Epithelial cell of prostate (primary cell): Measurements from ENCODE around the gene IRF3.

Source experiments
- DNase-seq: peaks from one replicate; pipeline ENCODE4 v3.0.0-alpha.2; 2011; ENCODE audit warnings: low read depth, low spot score
- H3K27ac ChIP-seq: fragments of 450-650 bp; 2 replicates; pipeline ENCODE4 v1.5.1; 2017; ENCODE audit warnings: mild to moderate bottlenecking

IRF3 gene, protein sequence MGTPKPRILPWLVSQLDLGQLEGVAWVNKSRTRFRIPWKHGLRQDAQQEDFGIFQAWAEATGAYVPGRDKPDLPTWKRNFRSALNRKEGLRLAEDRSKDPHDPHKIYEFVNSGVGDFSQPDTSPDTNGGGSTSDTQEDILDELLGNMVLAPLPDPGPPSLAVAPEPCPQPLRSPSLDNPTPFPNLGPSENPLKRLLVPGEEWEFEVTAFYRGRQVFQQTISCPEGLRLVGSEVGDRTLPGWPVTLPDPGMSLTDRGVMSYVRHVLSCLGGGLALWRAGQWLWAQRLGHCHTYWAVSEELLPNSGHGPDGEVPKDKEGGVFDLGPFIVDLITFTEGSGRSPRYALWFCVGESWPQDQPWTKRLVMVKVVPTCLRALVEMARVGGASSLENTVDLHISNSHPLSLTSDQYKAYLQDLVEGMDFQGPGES

DNA sequence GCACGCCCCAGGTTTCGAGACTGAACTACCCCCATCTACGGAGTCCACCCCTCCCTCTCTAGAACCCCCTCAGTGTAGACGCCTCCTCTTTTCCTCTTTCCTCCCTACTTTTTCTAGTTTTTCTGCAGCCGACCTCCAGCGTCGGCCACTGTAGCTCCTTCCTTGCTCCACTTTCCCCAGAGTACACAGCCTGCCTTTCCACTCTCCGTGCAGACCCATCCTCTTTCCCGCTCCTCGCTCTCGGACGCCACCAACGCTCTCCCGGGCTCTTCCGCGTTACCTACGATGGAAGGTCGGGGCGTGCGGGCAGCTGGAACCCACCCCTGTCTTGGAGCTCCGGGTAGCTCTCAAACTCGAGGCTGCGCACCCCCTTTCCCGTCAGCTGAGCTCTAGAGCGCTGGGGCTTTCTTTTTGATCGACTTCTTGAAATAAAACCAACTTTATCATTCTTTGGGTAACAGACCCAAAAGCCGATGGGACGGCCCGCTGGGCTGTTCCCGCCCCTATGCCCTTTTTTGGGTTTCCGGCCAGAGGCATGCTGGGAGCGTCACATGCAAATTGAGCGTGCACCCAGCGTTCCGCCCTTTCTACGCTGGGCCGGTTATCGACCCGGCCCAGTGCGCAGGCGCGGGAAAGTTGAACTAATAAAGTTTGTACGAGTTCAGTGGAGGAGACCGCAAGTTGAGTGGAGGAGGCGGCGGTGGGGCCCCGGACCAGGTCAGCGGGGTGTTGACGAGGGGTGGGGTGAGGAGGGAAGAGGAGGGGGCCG lies at the start of gene IRF3, which contains the start of gene BCL2L12:
Gene IRF3, minus strand, starts transcription at position 507 of the 769 bp plus-strand sequence. CDS start 1,019 bp downstream, outside the sequence.
Gene BCL2L12, plus strand, starts transcription at position 583 of the 769 bp plus-strand sequence. CDS start 760 bp downstream, outside the sequence.
- H3K27ac ChIP-seq = peak within 1 kb of the TSS; percentile 91
- peak; percentile 55 for DNase-seq

DNA sequence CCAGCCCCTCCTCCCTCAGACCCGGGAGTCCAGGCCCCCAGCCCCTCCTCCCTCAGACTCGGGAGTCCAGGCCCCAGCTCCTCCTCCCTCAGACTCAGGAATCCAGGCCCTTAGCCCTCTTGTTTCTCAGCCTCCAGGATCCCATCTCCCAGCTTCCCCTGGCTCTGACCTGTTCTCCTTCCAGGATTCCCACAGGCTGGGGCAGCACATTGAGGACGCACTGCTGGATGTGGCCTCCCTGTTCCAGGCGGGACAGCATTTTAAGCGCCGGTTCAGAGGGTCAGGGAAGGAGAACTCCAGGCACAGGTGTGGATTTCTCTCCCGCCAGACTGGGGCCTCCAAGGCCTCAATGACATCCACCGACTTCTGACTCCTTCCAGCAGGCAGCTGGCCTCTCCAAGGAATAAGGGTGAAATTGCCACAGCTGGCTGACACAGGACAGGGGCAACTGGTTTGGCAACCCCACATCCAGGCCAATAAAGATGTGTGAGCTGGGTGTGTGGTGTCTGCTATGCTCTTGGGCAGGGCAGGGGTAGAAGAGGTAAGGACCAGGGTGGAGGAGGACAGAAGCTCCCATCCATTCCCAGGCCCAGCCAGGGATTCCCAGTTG lies 47.7 kb upstream of the IRF3 start:
- peak; percentile 26 for DNase-seq
- H3K27ac ChIP-seq = no peak overlapping the region

DNA sequence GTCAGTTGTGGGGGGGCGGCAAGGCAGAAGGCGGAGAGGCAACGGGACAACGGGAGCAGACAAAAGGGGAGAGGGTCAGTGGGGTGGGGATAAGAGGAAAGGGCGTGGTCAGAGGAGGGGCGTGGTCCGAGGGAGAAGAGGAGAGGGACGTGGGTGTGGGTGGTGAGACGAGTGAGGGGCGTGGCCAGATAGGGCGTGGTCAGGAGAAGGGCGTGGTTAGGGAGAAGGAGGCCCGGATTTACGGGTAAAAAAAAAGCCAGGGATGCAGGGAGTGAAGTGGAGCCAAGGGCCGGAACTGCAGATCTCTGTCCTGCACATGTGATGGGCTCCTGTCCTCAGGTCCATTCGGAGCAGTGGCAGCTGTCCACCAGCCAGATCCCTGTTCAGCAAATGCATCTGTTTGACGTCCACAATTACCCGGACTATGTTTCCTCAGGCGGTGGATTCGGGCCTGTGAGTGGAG lies 46.8 kb upstream of the IRF3 start:
- no peak overlapping the region for H3K27ac ChIP-seq
- DNase-seq = no peak

DNA sequence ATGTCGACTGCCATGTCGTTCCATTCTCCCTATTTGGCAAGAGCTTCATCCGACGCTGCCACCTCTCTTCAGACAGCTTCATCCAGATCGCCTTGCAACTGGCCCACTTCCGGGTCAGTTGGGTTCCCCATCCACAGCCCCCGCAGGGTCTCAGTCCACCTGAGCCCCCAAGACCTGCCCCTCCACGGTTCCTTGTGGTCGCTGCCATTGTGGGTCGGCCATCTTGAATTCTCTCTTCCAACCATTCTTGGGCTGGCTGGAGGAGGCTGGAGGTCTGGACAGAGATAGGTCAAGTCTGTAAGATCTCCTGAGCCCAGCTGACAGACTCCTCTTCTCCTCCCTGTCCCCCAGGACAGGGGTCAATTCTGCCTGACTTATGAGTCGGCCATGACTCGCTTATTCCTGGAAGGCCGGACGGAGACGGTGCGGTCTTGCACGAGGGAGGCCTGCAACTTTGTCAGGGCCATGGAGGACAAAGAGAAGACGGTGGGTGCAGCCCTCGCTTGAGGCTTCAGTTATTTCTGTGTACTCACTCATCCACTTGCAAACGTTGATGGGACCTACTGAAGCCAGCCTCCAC lies 44.8 kb upstream of the IRF3 start:
- DNase-seq = no peak
- no peak overlapping the region for H3K27ac ChIP-seq

DNA sequence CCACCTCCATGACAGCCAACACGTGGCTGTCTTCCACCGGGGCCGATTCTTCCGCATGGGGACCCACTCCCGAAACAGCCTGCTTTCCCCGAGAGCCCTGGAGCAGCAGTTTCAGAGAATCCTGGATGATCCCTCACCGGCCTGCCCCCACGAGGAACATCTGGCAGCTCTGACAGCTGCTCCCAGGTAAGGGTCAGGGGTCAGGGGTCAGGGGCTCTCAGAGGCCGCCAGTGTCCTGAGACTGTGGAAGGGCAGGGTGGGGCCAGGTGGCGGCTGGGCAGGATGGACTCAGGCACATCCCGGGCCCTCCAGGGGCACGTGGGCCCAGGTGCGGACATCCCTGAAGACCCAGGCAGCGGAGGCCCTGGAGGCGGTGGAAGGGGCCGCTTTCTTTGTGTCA lies 40.3 kb upstream of the IRF3 start:
- DNase-seq = no peak
- no peak overlapping the region for H3K27ac ChIP-seq

DNA sequence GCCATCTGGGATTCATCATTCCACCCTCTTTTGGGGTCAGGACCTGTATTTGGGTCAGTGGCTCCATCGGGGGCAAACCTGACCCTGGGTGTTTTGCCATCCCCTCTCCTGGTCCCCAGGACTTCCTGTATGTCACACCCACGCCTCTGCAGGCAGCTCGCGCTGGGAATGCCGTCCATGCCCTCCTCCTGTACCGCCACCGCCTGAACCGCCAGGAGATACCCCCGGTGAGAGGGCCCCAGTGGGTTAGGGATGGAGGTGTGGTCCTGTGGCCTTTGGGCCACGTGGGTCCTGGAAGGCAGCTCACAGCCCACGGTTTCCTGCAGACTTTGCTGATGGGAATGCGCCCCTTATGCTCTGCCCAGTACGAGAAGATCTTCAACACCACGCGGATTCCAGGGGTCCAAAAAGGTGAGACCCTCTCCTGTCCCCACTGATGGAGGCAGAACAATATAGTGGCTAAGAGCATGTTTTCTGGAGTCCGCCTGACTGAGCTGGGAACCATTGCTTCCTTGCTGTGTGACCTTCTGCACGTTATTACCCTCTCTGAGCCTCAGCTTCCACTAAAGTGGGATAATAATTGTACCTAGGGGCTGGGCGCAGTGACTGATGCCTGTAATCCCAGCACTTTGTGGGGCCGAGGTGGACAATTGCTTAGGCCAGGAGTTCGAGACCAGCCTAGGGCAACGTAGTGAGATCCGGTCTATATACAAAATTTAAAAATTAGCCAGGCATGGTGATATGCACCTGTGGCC lies 39.4 kb upstream of the IRF3 start:
- no peak for DNase-seq
- H3K27ac ChIP-seq = no peak overlapping the region

DNA sequence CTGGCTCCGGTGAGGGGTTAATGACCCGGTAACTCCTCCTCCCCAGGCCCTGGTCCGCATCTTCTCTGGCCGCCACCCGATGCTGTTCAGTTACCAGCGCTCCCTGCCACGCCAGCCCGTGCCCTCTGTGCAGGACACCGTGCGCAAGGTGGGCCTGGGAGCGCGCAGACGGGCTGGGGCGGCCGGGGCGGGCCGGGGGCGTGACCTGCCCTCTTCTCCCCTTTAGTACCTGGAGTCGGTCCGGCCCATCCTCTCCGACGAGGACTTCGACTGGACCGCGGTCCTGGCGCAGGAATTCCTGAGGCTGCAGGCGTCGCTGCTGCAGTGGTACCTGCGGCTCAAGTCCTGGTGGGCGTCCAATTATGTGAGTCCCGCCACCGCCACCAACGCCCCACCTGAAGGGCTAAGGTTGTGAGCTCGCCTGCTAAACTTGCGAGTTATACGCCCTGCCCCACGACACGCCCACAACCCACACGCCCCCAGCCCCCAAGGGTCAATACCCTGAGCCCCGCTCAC lies 35.7 kb upstream of the IRF3 start:
- no peak overlapping the region for H3K27ac ChIP-seq
- DNase-seq = no peak

DNA sequence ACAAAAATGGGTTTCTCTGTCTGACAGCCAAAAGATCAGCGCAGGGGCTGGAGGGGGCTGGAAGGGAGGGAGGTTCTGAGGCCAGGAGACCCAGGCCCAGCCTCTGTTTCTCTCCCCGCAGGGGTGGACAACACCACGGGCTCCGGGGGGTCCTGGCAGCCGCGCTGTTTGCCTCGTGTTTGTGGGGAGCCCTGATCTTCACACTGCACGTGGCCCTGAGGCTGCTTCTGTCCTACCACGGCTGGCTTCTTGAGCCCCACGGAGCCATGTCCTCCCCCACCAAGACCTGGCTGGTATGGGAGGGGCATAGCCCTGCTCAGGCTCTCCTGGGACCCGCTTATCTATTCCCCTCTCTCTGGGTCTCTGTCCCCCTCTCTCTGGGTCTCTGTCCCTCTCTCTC lies 34.9 kb upstream of the IRF3 start:
- no peak overlapping the region for H3K27ac ChIP-seq
- no peak for DNase-seq

DNA sequence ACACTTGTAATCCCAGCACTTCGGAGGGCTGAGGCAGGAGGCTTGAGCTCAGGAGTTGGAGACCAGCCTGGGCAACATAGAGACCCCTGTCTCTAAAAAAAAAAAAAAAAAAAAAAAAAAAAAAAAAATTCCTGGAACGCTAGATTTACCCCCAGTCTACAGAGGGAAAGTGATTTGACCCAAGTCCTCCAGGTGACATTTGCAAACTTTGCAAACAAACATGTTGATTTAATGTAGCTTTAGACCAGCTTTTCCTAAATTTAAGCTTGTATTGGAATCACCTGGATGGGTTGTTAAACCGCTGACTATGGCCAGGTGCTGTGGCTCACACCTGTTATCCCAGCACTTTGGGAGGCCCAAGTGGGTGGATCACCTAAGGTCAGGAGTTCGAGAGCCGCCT lies 33.7 kb upstream of the IRF3 start:
- no peak overlapping the region for H3K27ac ChIP-seq
- no peak for DNase-seq

DNA sequence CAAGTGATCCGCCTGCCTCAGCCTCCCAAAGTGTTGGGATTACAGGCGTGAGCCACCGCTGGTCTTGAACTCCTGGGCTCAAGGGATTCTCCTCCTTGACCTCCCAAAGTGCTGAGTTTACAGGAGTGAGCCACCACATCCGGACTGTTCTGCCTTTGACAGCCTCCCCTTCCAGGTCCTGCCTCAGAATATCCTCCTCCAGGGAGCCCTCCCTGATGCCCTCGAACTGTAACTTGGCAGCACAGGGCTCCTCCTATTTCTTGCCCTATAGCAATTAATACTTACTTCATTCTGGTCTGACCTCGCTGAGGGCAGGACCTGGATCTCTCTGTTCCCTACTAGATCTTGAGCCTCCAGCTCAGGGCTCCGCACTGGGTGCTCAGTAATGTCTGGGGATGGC lies 31.2 kb upstream of the IRF3 start:
- DNase-seq = no peak
- H3K27ac ChIP-seq = no peak overlapping the region

DNA sequence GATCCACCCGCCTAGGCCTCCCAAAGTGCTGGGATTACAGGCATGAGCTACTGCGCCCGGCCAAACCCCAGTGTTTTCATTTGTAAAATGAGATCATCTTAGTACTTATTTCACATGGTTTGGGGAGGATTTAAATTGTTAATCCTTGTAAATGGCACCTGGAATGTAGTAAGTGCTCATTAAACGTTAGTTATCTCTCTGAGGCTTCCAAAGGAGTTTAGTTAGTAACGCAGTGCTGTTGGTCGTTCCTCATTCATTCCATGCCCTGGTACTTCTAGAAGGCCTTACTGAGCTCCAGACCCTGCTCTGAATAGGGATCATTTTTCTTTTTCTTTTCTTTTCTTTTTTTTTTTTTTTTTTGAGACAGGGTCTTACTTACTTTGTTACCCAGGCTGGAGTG lies 30.5 kb upstream of the IRF3 start:
- H3K27ac ChIP-seq = no peak overlapping the region
- DNase-seq = no peak

DNA sequence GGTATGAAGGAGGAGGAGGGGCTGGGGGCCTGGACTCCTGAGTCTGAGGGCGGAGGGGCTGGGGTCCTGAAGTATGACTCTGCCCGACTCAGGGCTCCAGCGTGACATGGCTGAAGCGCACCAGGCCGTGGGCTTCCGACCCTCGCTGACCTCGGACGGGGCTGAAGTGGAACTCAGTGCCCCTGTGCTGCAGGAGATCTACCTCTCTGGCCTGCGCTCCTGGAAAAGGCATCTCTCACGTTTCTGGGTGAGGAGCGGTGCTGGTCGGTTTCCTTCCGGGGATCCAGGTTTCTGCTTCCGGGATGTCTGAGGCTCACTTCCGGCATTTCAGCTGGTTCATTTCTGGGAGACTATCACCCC lies 26.5 kb upstream of the IRF3 start:
- no peak overlapping the region for H3K27ac ChIP-seq
- no peak for DNase-seq

DNA sequence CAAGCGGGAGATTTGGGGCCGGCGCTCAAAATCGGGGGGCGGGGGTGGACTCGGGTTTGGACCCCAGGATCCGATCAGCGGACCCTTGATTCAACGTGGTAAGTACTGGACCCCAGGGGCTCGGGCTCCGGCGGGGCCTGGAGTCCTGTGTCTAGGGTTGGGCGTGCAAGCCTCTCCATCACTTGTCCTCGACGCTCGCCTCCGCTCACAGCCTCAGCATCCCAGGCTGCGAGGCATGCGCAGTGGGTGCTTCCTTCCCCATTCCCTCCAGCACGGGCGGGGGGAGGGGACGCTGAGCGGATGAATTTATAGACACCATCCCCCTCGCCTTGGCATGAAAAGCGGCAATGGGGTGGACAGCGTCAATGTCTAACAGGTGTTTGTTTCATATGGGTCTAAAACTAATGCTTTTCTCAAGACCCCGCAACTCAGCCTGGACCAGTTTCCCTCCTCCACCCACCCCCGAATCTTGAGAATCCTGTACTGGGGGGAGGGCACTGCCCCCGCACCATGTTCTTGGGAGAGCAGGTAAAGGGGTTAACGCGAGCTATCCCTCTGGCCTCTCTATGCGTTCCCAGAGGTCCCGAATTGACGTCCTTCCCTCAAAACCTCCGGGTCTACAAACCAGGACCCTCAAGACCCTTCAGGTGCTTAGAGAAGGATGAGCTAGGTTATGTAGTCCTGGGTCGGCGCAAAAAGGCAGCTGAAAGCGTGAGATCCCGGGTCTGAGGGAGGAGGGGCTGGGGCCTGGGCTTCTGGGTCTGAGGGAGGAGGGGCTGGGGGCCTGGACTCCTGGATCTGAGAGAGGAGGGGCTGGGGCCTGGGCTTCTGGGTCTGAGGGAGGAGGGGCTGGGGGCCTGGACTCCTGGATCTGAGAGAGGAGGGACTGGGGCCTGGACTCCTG lies 25.8 kb upstream of the IRF3 start:
- H3K27ac ChIP-seq = no peak overlapping the region
- no peak for DNase-seq

DNA sequence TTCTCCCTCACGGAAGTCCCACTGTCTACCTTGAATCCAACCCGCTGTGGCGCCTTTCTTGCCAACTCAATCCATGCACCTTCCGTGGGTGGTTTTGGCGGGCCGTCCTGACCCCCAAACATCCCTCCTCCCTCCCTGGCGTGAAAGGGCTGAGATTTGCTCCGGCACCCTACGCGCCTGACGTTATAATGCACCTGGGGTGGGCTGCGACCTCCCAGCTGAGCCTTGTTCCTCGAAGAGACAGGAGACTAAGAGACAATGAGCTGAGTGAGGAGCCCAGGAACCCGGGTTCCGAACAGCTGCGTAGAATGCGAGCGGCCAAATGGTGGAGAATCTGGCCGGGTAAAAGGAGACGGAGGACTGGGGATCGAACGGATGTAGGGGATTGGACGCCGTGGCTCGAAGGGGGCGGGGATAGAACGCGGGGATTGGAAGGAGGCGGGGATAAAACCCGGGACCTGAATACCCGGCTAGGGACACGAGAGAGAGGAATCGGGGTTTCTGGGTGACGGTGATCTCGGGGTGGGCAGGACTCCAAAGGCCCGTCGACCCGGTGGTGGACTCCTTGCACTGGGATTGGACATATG lies 25.1 kb upstream of the IRF3 start, which contains the start of gene CPT1C:
Gene CPT1C, plus strand, starts transcription at position 461 of the 587 bp plus-strand sequence. CDS start 1,137 bp downstream, outside the sequence.
- DNase-seq = no peak
- no peak within 1 kb of the TSS for H3K27ac ChIP-seq

DNA sequence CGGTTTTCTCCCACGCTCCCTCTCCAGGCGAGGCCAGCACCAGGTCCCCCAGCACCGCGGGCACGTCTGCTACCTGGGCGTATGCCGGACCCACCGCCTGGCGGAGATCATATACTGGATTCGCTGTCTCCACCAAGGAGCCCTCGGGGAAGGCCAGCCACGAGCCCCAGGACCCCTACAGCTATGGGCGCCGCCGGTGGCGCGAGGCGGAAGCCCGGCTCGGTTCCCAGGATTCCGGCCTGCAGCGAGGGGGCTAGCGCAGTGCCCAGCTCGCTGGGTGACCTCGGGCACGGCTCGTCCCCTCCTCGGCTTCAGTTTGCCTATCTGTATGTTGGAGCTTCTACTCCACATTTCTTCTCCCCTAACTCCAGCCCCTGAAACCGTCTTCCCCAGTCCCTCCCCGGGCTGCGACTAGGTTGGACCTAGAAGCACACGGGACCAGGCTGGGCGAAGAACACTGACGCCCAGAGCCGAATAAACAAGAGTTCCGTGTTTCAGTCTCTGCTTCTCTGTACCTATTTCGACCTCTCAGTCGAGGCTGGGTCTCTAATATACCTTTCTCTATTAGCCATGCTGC lies 24.5 kb upstream of the IRF3 start:
- no peak overlapping the region for H3K27ac ChIP-seq
- no peak for DNase-seq

DNA sequence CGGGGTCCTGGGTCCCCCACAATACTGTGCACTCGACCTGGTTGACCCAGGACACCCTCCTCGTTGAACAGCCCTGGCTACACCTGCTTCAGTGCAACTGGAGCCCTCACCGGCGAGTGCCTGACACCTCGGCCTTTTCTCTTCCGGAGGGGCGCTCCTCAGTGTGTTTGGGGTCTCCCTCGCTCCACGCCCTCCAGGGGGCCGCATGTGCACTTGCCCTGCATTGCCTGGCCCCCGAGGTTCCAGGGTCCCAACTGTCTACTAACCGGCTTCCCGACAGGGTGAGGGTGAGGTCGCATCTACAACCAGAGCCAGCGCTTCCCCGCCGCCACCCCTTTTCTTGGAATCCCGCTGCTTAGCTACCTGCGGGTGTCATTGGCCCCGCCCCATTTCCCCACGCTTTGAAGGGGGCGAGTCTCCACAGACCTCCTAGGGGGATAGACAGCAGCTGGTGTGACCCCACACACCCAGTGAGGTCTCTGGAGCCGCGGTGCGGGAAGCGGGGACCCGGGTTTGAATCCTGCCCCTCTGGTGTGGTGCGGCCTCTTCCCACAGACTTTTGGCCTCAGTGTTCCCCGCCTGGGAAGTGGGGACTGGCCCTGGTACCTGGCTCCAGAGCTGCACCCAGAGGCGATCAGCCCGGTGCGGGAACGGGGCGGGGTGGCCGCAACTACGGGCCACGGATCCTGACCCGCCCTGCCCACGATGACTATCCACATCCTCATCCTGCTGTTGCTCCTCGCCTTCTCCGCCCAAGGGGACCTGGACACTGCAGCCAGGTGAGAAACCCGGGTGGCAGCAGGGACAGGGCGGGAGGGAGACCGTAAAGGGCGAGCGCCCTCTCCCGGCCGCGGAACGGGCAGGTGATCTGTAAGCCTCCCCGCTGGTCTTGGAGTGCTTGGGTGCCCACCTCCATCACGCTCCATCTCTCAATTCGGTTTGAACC lies 23.7 kb upstream of the IRF3 start, which contains the start of gene ADM5:
Gene ADM5, plus strand, starts transcription at position 462 of the 946 bp plus-strand sequence. Its CDS starts 244 bp downstream, at position 706.
- H3K27ac ChIP-seq = no peak within 1 kb of the TSS
- DNase-seq = no peak
